Measurements from ENCODE around the gene PRDM1.
A peak's percentile ranks its signal among the peaks of the same experiment; 100 is the strongest.

PRDM1 gene

GRCh38 chr6:106085984-106086813, at the start of gene PRDM1:
TSS of gene PRDM1 (plus strand) at chr6:106086336. CDS start at chr6:106086554, 218 bp downstream.
- peak; percentile 62 for DNase-seq

- no peak for DNase-seq
Observed at GRCh38 chr6:106037060-106037459, 49.1 kb upstream of the PRDM1 start.

- DNase-seq, result no peak
Observed at GRCh38 chr6:106039897-106040592, 46.1 kb upstream of the PRDM1 start.

GRCh38 chr6:106044151-106044550, 42.0 kb upstream of the PRDM1 start:
- no peak for DNase-seq

- DNase-seq, result no peak
Observed at GRCh38 chr6:106045077-106045476, 41.1 kb upstream of the PRDM1 start.

GRCh38 chr6:106046116-106046853, 39.9 kb upstream of the PRDM1 start:
- no peak for DNase-seq

- no peak for DNase-seq
Observed at GRCh38 chr6:106046854-106047200, 39.3 kb upstream of the PRDM1 start.

- DNase-seq, result no peak
Observed at GRCh38 chr6:106048336-106048735, 37.8 kb upstream of the PRDM1 start.

- DNase-seq, result no peak
Observed at GRCh38 chr6:106050538-106050937, 35.6 kb upstream of the PRDM1 start.

- DNase-seq, result no peak
Observed at GRCh38 chr6:106051226-106051625, 34.9 kb upstream of the PRDM1 start.

- no peak for DNase-seq
Observed at GRCh38 chr6:106053484-106054205, 32.5 kb upstream of the PRDM1 start.

GRCh38 chr6:106055489-106055888, 30.6 kb upstream of the PRDM1 start:
- DNase-seq, result no peak

GRCh38 chr6:106056060-106056745, 29.9 kb upstream of the PRDM1 start:
- DNase-seq, result no peak

GRCh38 chr6:106056746-106057390, 29.3 kb upstream of the PRDM1 start:
- peak; percentile 12 for DNase-seq

GRCh38 chr6:106059331-106059730, 26.8 kb upstream of the PRDM1 start:
- no peak for DNase-seq

GRCh38 chr6:106060167-106060566, 26.0 kb upstream of the PRDM1 start:
- DNase-seq, result no peak

- no peak for DNase-seq
Observed at GRCh38 chr6:106063448-106063850, 22.7 kb upstream of the PRDM1 start.

GRCh38 chr6:106064142-106064541, 22.0 kb upstream of the PRDM1 start:
- no peak for DNase-seq

- DNase-seq, result no peak
Observed at GRCh38 chr6:106064756-106065155, 21.4 kb upstream of the PRDM1 start.

- no peak for DNase-seq
Observed at GRCh38 chr6:106066989-106067388, 19.1 kb upstream of the PRDM1 start.

- peak; percentile 87 for DNase-seq
Observed at GRCh38 chr6:106069478-106069877, 16.7 kb upstream of the PRDM1 start.

- DNase-seq, result no peak
Observed at GRCh38 chr6:106070636-106071035, 15.5 kb upstream of the PRDM1 start.

Measured in NCI-H2107 (cell line).